Activated T-cell treated with anti-CD3 and anti-CD28 coated beads for 1 hour (primary cell): Measurements from ENCODE around the gene CCNO.

Experiments used
- DNase-seq: peaks from one replicate; pipeline ENCODE4 v3.0.0-alpha.2; 2020; ENCODE audit warnings: low read depth

Gene CCNO, protein sequence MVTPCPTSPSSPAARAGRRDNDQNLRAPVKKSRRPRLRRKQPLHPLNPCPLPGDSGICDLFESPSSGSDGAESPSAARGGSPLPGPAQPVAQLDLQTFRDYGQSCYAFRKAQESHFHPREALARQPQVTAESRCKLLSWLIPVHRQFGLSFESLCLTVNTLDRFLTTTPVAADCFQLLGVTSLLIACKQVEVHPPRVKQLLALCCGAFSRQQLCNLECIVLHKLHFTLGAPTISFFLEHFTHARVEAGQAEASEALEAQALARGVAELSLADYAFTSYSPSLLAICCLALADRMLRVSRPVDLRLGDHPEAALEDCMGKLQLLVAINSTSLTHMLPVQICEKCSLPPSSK

DNA sequence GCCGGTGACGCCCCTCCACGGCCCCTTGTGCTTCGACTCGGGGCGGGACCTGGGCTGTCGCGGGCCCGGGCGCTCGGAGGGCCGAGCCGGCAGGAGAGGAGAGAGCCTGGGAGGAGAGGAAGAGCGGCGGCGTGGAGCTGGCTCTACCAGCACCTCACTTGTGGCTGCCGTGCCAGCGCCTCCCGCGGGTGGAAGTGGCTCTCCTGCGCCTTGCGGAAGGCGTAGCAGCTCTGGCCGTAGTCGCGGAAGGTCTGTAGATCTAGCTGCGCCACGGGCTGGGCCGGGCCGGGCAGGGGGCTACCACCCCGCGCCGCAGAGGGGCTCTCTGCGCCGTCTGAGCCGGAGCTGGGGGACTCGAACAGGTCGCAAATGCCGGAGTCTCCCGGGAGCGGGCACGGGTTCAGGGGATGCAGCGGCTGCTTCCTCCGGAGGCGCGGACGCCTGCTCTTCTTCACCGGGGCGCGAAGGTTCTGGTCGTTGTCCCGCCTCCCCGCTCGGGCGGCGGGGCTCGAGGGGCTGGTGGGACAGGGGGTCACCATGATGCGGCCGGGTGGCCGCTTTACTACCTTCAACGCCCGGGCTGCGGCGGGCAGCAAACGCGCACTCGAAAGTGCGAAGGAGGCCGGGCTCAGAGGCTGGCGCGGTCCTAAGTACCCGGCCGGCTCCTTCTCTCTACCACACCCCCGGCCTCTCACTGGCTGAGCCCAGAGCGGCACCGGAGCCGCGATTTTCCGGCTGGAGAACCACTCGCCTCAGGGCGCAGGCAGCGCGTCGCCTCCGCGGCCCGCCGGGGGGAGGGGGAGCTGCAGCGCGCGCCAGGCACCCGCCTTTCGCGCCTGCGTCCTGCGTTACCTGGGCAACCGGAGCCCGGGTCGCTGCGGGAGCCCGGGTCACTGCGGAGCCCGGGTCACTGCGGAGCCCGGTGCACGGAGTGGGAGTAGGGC, at the start of gene CCNO:
Gene CCNO, minus strand, starts transcription at position 624 of the 944 bp plus-strand sequence. Its CDS starts 85 bp downstream, at position 539.
- peak; percentile 31 for DNase-seq

- DNase-seq: no peak
These were observed 45.4 kb upstream of the CCNO start for GRCh38 chr5:55278778-55279177.

DNA sequence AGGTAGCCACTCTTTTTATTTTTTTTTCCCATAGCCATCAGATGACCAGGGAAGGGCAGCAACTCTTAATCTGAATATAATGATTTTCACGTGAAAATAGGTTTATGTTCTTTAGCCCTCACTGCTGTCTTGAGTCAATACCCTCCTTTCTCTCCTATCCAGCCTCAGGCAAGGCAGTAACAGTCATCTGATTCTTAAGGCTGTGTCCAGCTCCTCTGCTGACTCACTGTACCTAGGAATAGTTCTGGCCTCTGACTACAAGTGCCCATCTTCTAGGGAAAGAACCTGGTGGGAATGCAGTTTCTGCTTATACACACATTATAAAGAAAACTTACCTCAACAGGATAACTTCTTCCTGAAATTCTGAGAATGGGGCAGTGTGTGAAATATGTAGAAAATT, 43.4 kb upstream of the CCNO start:
- no peak for DNase-seq

DNA sequence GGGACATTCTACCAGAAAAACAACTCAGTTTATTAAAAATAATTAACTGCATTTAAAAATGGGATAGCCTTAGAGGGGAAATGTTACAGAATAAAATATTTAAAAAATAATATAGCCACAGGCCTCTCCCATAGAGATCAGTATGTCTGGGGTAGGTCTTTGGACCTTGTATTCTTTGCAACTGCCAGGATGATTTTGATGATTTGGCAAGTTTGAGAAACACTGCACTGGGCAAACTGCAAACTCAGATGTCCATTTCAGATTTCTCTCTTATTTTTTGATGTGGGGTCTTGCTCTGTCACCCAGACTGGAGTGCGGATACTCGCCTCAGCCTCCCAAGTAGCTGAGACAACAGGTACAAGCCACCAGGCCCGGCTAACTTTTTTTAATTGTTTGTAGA, 24.9 kb upstream of the CCNO start:
- DNase-seq: no peak

DNA sequence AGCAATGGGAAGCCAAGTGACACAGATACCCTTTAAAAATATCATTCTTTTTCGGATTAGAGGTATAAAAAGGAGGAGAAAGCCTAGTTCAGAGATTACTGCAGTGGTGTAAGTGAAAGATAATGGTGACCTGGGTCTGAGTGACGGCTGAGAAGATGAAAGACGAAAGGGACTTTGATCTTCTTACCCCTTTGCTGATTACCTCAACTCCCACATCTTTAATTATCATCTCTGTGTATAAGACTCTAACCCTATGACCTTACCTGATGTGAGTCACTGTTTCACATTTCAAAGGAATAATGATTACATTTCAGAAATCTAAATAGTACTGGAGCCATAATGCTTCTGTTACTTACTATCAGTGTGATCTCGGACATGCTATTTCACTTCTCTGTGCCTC, 21.4 kb upstream of the CCNO start:
- no peak for DNase-seq

DNA sequence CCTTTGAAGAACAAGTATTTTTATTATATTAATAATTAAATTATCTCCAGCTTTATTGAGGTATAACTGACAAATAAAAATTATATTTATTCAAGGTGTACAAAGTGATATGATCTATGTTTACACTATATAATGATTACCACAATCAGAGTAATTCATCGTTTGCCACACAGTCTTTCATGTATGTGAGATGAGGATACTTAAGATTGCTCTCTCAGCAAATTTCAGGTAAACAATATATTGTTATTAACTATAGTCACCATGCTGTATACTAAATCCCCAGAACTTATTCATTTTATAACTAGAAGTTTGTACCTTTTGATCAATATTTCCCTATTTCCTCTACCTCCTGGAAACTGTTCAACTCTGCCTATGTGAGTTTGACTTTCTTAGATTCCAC, 16.7 kb upstream of the CCNO start:
- DNase-seq: no peak

DNA sequence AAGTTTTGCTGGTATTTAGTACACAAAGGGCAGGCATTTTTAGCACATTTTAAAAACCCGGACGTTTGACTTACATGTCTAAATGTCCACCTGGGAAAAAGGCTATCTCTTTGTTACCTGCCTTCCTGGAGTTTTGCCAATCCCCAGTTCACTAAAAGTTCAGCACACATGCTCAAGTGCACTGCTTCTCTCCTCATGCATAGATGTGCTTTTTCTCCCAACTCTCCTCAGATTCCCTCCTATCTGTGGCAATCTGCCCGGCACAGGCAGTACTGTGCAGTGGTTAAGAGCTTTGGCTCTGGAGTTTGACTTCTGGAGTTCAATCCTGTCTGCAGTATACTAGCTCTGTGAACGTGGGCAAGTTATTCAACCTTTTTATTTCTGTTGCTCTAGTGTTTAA, 8.3 kb upstream of the CCNO start:
- no peak for DNase-seq

- no peak for DNase-seq
These were observed 3.4 kb upstream of the CCNO start for GRCh38 chr5:55236800-55237199.

GRCh38 chr5:55234121-55234700, 803 bp upstream of the CCNO start:
- no peak for DNase-seq

- no peak for DNase-seq
These were observed 980 bp downstream of the CCNO start for GRCh38 chr5:55232271-55232984.

GRCh38 chr5:55231919-55232270, 1.5 kb downstream of the CCNO start:
- DNase-seq: no peak

GRCh38 chr5:55231029-55231918, 2.1 kb downstream of the CCNO start:
- DNase-seq: no peak

DNA sequence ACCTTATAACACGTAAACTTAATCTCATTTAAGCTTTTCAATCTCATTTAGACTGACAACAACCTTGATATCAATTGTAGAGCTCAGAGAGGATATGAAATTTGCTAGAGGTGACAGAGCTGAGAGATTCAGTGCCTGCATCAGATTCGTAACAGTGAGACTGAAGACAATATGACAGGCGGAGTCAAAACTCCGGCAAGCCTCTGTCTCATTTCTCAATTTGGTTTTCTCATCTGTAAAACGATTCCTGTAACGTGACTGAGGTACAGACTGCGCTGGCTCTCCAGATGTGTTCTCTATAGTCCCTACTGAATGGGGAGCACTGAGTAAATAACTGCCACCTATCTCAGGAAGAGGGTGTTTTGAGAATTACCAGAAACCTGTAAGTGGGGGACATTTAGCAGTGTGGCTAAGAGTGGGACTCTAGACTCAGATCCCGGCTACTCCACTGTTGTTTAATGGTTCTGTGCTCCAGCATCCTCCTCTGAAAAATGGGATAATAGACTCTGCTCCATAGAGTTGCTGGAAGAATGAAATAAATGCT, 3.2 kb downstream of the CCNO start:
- DNase-seq: no peak

DNA sequence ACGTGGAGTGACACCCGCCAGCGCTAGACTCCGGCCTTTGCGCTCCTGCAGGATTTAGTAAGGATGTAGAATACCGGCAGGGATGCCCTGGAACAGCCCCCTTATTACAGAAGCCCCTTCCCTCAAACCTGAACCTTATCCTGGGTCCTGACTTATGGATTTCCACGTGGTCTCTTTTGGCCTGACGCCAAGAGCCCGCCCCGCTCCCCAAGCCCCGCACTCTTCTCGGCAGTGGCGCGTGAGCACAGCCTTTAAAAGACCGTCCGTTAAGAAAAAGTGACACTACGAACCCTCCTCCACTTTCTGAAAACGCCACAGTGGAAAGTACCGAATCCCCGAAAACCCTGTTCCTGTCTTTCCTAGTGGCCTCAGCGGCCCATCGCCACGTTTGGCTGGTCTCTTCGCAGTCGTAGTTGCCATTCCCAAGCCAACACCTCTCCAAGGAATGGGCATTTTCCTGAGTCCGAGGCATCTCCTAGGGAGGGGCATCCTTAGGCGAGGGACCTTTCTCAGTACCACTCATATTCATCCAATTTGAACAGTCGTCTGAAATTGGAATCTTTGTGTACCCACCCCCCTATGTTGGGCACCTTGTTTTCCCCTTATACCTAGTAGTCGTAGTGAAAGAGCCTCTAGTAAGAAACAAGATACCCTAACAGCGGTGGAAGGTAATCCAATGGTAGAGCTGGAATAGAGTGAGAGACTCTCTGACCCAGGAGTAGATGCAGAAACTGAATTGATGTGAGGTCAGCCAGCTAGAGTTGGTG, 5.6 kb downstream of the CCNO start:
- no peak for DNase-seq

- DNase-seq: peak; percentile 24
These were observed 6.3 kb downstream of the CCNO start, which contains the start of gene MCIDAS for GRCh38 chr5:55226934-55227663. MCIDAS (minus strand) TSS chr5:55227315; CDS start chr5:55227138, 177 bp downstream.

DNA sequence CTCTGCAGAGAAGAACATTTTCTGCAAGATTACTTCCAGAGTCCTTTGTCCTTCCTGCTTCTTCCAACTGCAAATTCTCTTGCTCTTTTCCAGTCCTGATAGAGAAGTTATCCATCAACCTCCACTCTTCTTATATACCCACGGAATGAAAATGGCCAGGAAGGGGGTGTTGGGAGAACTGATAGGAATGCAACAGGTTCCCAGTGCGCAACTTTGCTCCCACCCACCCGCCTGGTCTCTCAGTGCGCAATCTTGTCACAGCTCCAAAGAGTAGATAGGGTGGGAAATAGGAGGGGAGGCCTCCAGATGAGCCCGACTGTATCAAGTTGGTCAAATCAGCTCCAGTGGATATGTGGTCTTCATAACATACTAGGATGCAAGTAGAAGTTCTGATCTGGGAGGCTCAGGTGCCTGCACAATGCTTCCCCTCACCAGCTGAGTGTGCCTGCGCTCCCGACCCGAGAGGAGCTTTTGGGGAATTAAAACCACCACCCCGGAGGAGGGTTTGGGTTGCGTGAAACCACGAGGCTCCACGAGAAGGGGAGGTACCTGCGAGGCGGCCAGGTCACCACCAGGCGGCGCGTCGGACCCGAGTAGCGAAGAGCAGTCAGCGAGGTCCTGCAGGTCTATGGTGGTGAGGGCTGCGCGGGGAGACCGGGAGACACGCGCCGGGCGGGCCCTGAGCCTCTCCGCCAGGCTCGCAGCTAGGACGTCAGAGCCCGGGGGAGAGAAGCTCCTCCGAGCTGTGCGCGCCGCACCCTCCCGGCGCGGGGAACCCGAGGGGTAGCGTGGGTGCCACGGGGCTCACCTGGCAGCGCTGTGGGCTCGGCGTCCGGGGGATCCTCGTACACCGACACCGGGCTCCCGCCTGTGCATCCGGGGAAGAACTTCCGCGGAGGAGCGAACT, 7.1 kb downstream of the CCNO start:
- DNase-seq: no peak

GRCh38 chr5:55225346-55225745, 8.1 kb downstream of the CCNO start:
- DNase-seq: no peak

GRCh38 chr5:55223812-55224240, 9.6 kb downstream of the CCNO start:
- no peak for DNase-seq
